ENCODE results near the gene ZEB2.

Gene ZEB2

GRCh38 chr2:144465749-144466148 is 54.2 kb downstream of the ZEB2 start:
- no peaks in the 10 kb centered on the region for H3F3A ChIP-seq (ENCODE audit: low read depth)
- no peak for TF ChIP-seq EZH2phosphoT487 (IDR thresholded peaks at IDR 0.05; ENCODE audit: borderline replicate concordance)
- TF ChIP-seq CTCF (conservative IDR thresholded peaks at IDR 0.05; ENCODE audit: low read length), result no peak
- H3K9me2 ChIP-seq (replicated peaks; ENCODE audit: low read depth, low read length), result no peaks in the 10 kb centered on the region
- H3K36me3 ChIP-seq (ENCODE audit: insufficient read depth, low read length), result no peaks in the 10 kb centered on the region
- no peaks in the 10 kb centered on the region for H3K9me3 ChIP-seq (ENCODE audit: insufficient read depth, low read depth, low read length)
- H3K9ac ChIP-seq (ENCODE audit: low read depth, low read length, poor library complexity, severe bottlenecking), result no peak overlapping the region
- H3K4me1 ChIP-seq (ENCODE audit: insufficient read depth, low read length, poor library complexity, severe bottlenecking), result peaks cover 2% of the 10 kb centered on the region
- no peak overlapping the region for H2AFZ ChIP-seq (ENCODE audit: low read length)
- no peak overlapping the region for H3K4me2 ChIP-seq (ENCODE audit: low read depth, low read length, poor library complexity, severe bottlenecking)
- H3K4me3 ChIP-seq (ENCODE audit: low read length, poor library complexity, severe bottlenecking), result no peak overlapping the region
- H4K20me1 ChIP-seq (ENCODE audit: insufficient read depth, low read length, poor library complexity, severe bottlenecking), result no peaks in the 10 kb centered on the region
- no peaks in the 10 kb centered on the region for H3K27me3 ChIP-seq (ENCODE audit: insufficient read depth, low read length, poor library complexity, severe bottlenecking)
- H3K79me2 ChIP-seq (ENCODE audit: insufficient read depth, low read length), result peaks cover 4% of the 10 kb centered on the region; the same call in 1 of the 2 replicates

GRCh38 chr2:144464730-144465129 is 55.2 kb downstream of the ZEB2 start:
- no peak for TF ChIP-seq CTCF (conservative IDR thresholded peaks at IDR 0.05; ENCODE audit: low read length)
- no peak for TF ChIP-seq EZH2phosphoT487 (IDR thresholded peaks at IDR 0.05; ENCODE audit: borderline replicate concordance)
- H3K9ac ChIP-seq (ENCODE audit: low read depth, low read length, poor library complexity, severe bottlenecking), result no peak overlapping the region
- no peak overlapping the region for H3K4me2 ChIP-seq (ENCODE audit: low read depth, low read length, poor library complexity, severe bottlenecking)
- H3K36me3 ChIP-seq (ENCODE audit: insufficient read depth, low read length), result no peaks in the 10 kb centered on the region
- no peaks in the 10 kb centered on the region for H3K27me3 ChIP-seq (ENCODE audit: insufficient read depth, low read length, poor library complexity, severe bottlenecking)
- peaks cover 4% of the 10 kb centered on the region for H3K4me1 ChIP-seq (ENCODE audit: insufficient read depth, low read length, poor library complexity, severe bottlenecking)
- no peaks in the 10 kb centered on the region for H3K9me2 ChIP-seq (replicated peaks; ENCODE audit: low read depth, low read length)
- no peaks in the 10 kb centered on the region for H4K20me1 ChIP-seq (ENCODE audit: insufficient read depth, low read length, poor library complexity, severe bottlenecking)
- H2AFZ ChIP-seq (ENCODE audit: low read length), result no peak overlapping the region
- H3F3A ChIP-seq (ENCODE audit: low read depth), result no peaks in the 10 kb centered on the region
- H3K4me3 ChIP-seq (ENCODE audit: low read length, poor library complexity, severe bottlenecking), result no peak overlapping the region
- H3K9me3 ChIP-seq (ENCODE audit: insufficient read depth, low read depth, low read length), result no peaks in the 10 kb centered on the region
- H3K79me2 ChIP-seq (ENCODE audit: insufficient read depth, low read length), result peaks cover 4% of the 10 kb centered on the region; the same call in 1 of the 2 replicates

GRCh38 chr2:144463266-144463665 is 56.7 kb downstream of the ZEB2 start:
- Histone ChIP-seq H3K27me3 (ENCODE audit: insufficient read depth, low read length, poor library complexity, severe bottlenecking) (no peaks in the 10 kb centered on the region), H3F3A (ENCODE audit: low read depth) (no peaks in the 10 kb centered on the region), H3K9ac (ENCODE audit: low read depth, low read length, poor library complexity, severe bottlenecking) (no peak overlapping the region), H4K20me1 (ENCODE audit: insufficient read depth, low read length, poor library complexity, severe bottlenecking) (no peaks in the 10 kb centered on the region), H3K9me2 (replicated peaks; ENCODE audit: low read depth, low read length) (no peaks in the 10 kb centered on the region), H3K79me2 (ENCODE audit: insufficient read depth, low read length) (peaks cover 4% of the 10 kb centered on the region; the same call in 1 of the 2 replicates), H3K9me3 (ENCODE audit: insufficient read depth, low read depth, low read length) (no peaks in the 10 kb centered on the region), H3K4me1 (ENCODE audit: insufficient read depth, low read length, poor library complexity, severe bottlenecking) (peaks cover 17% of the 10 kb centered on the region), H2AFZ (ENCODE audit: low read length) (no peak overlapping the region), H3K4me2 (ENCODE audit: low read depth, low read length, poor library complexity, severe bottlenecking) (no peak overlapping the region), H3K4me3 (ENCODE audit: low read length, poor library complexity, severe bottlenecking) (no peak overlapping the region), H3K36me3 (ENCODE audit: insufficient read depth, low read length) (no peaks in the 10 kb centered on the region)
- TF ChIP-seq EZH2phosphoT487 (IDR thresholded peaks at IDR 0.05; ENCODE audit: borderline replicate concordance) (no peak), CTCF (conservative IDR thresholded peaks at IDR 0.05; ENCODE audit: low read length) (no peak)

Data from Loucy (cell line).